Thoracic aorta (tissue), 2 donors: ENCODE results near the gene SLC9A3. TPM values are rescaled to one million over a fixed set of nuclear protein-coding genes. Genes with fewer than 3 reads are reported as not detected.

Experiments
- ATAC-seq: fragments of 150-250 bp; one replicate; pipeline ENCODE4 v1.8.0; 2017; ENCODE audit warnings: low read depth; ENCODE audit not compliant: insufficient number of reproducible peaks, low FRiP score
- DNase-seq: peaks from one replicate; pipeline ENCODE4 v3.0.0-alpha.2; 2020; ENCODE audit warnings: low spot score
- H3K27ac ChIP-seq, 2 donors: fragments of 200-600 bp; sonication (generic); 1 replicate in 1 of 2; 2 replicates in 1 of 2; pipeline ENCODE4 v1.5.1; 2016; ENCODE audit warnings: mild to moderate bottlenecking in 2 of 2, moderate library complexity in 2 of 2
- H3K27me3 ChIP-seq: fragments of 200-600 bp; sonication (generic); replicated peaks from 2 replicates; pipeline ENCODE4 v1.6.0; 2016; ENCODE audit warnings: mild to moderate bottlenecking; ENCODE audit not compliant: insufficient read depth
- H3K36me3 ChIP-seq: fragments of 200-600 bp; sonication (generic); one replicate; pipeline ENCODE4 v1.5.1; 2016
- H3K4me1 ChIP-seq, 2 donors: fragments of 200-600 bp; sonication (generic); 1 replicate in 1 of 2; 2 replicates in 1 of 2; pipeline versions ENCODE4 v1.5.1 to v1.6.0; 2016; ENCODE audit warnings: low read depth in 2 of 2, mild to moderate bottlenecking in 1 of 2; ENCODE audit not compliant: control insufficient read depth in 1 of 2
- H3K4me3 ChIP-seq: fragments of 200-600 bp; sonication (generic); 2 replicates; pipeline ENCODE4 v1.5.1; 2016; ENCODE audit warnings: mild to moderate bottlenecking
- H3K9me3 ChIP-seq: fragments of 200-600 bp; sonication (generic); 2 replicates; pipeline ENCODE4 v1.5.1; 2016
- CTCF ChIP-seq: fragments of 200-600 bp; sonication (generic); IDR thresholded peaks from one replicate; pipeline ENCODE4 v1.5.1; 2019; ENCODE audit warnings: antibody characterized with exemption
- total RNA-seq, 2 donors: library from RNA; depleted of rRNA; stranded (reverse); fragments of >200 nt; gene quantifications; one replicate each; pipeline versions ENCODE4 v1.1.0 to v1.2.3, GENCODE V29; 2016

The SLC9A3 gene
- total RNA-seq, 2 donors from 2014 or later: 1.6 to 1.8 TPM

- no peaks in the 10 kb centered on the region for H3K27me3 ChIP-seq
- no peak for TF ChIP-seq CTCF
- H3K27ac ChIP-seq: no peak overlapping the region
- no peak for ATAC-seq
- no peak for DNase-seq
- peaks cover 4 to 27% of the 10 kb centered on the region in 2 donors for H3K4me1 ChIP-seq
- no peak overlapping the region for H3K4me3 ChIP-seq
- peaks cover 5% of the 10 kb centered on the region for H3K36me3 ChIP-seq
- H3K9me3 ChIP-seq: no peaks in the 10 kb centered on the region
Observed at GRCh38 chr5:470961-471749, 53.1 kb downstream of the SLC9A3 start.

- ATAC-seq (no peak), DNase-seq (no peak)
- Histone ChIP-seq H3K4me3 (no peak overlapping the region), H3K27me3 (no peaks in the 10 kb centered on the region), H3K4me1 (peaks cover 2 to 22% of the 10 kb centered on the region in 2 donors), H3K27ac (no peak overlapping the region), H3K9me3 (no peaks in the 10 kb centered on the region), H3K36me3 (peaks cover 6% of the 10 kb centered on the region)
- no peak for TF ChIP-seq CTCF
Observed at GRCh38 chr5:469752-470483, 54.3 kb downstream of the SLC9A3 start.

- H3K9me3 ChIP-seq: no peaks in the 10 kb centered on the region
- peaks cover 16% of the 10 kb centered on the region for H3K36me3 ChIP-seq
- no peak overlapping the region for H3K27ac ChIP-seq
- DNase-seq (no peak), ATAC-seq (no peak)
- no peaks in the 10 kb centered on the region for H3K27me3 ChIP-seq
- TF ChIP-seq CTCF: no peak
- H3K4me1 ChIP-seq: peaks cover 0 to 19% of the 10 kb centered on the region in 2 donors
- no peak overlapping the region for H3K4me3 ChIP-seq
Observed at GRCh38 chr5:468401-468800, 55.8 kb downstream of the SLC9A3 start.

GRCh38 chr5:466661-467310 lies 57.5 kb downstream of the SLC9A3 start:
- H3K36me3 ChIP-seq: peaks cover 25% of the 10 kb centered on the region
- DNase-seq: no peak

More at GRCh38 chr5:466661-467310, 57.5 kb downstream of the SLC9A3 start:
- Histone ChIP-seq H3K9me3 (no peaks in the 10 kb centered on the region), H3K4me3 (no peak overlapping the region), H3K27me3 (no peaks in the 10 kb centered on the region), H3K27ac (no peak overlapping the region), H3K4me1 (peaks cover 0 to 10% of the 10 kb centered on the region in 2 donors)
- ATAC-seq: no peak
- TF ChIP-seq CTCF: no peak
